Measurements from ENCODE around the gene GALNT17.
"Not testable (repeated sequence)": the region's sequence is repeated elsewhere in the genome, so short reads cannot be mapped to it uniquely, and the experiment has no call there.

DNA sequence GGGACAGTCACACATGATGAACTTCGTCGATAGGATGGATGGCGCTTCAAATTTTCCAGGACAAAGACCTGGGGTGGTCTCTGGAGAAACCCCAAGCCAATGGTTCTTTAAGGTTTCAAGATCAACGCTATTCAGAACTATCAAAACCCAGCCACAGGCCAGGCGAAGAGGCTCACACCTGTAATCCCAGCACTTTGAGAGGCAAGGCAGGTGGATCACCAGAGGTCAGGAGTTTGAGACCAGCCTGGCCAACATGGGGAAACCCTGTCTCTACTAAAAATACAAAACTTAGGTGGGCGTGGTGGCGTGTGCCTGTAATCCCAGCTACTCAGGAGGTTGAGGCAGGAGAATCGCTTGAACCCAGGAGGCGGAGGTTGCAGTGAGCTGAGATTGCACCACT, 511.1 kb downstream of the GALNT17 start:
- not testable (repeated sequence) for TF ChIP-seq CTCF, POLR2A, POLR2AphosphoS5 (IDR thresholded peaks at IDR 0.05)

Measured in breast epithelium (tissue), 3 donors.